Measurements from ENCODE around the gene SPATA13. TPM values are rescaled to one million over a fixed set of nuclear protein-coding genes. Genes with fewer than 3 reads are reported as not detected.

The SPATA13 gene
- total RNA-seq, 1 experiment from 2014 or later: 28.7 TPM

GRCh38 chr13:24232474-24232873 lies 72.0 kb downstream of the SPATA13 start:
- ChIA-PET CTCF (no interaction called here), POLR2A (ENCODE audit: unreplicated experiment) (no interaction called here)
- intact Hi-C loops (cut with micrococcal nuclease; ENCODE audit: unreplicated experiment): no loop called here

DNA sequence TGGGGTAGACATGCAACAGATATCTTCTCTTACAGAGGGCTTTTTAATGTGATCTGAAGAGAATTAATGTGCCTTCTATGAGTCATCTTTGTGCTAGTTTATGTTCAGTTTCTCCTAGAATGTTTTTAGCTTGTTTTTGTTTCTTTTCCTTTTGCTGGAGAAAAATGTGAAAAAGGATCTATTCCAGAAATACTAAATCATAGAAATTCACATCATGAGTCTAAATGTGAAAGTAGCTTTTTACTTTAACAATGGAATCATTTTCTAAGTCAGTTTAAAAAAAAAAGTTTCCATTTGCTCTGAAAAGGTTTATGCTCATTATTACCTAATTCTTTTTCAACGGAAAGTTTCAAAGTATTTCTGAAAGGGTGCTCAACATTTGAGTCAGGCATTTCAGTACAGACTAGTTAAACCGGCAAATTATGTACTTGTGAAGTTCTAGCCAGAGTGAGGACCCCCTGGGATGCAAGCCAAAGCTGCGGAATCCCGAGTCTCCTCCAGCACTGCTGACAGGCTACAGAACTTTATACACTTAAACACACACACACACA lies 72.9 kb downstream of the SPATA13 start:
- Histone ChIP-seq H3K4me1 (replicated peaks; ENCODE audit: insufficient read depth) (no peaks in the 10 kb centered on the region), H3K4me2 (no peak overlapping the region), H3K36me3 (ENCODE audit: low read depth) (no peaks in the 10 kb centered on the region), H3K9me3 (ENCODE audit: insufficient read depth, low read depth) (no peaks in the 10 kb centered on the region), H3K79me2 (ENCODE audit: low read depth) (peaks cover 34% of the 10 kb centered on the region), H3K27ac (no peak overlapping the region), H4K20me1 (ENCODE audit: insufficient read depth) (peaks cover 7% of the 10 kb centered on the region), H3K4me3 (no peak overlapping the region), H3K9me2 (ENCODE audit: insufficient read depth) (no peaks in the 10 kb centered on the region), H2AFZ (no peak overlapping the region), H3F3A (ENCODE audit: insufficient read depth, low read depth) (peaks cover 4% of the 10 kb centered on the region; the same call in 1 of the 2 replicates), H3K27me3 (ENCODE audit: insufficient read depth, low read depth) (no peaks in the 10 kb centered on the region)
- POLR2A ChIA-PET (ENCODE audit: unreplicated experiment): no interaction called here
- CTCF ChIA-PET: no interaction called here
- TF ChIP-seq EZH2 (IDR thresholded peaks at IDR 0.05; ENCODE audit: low read depth): no peak
- TF ChIP-seq, protein P1, sequence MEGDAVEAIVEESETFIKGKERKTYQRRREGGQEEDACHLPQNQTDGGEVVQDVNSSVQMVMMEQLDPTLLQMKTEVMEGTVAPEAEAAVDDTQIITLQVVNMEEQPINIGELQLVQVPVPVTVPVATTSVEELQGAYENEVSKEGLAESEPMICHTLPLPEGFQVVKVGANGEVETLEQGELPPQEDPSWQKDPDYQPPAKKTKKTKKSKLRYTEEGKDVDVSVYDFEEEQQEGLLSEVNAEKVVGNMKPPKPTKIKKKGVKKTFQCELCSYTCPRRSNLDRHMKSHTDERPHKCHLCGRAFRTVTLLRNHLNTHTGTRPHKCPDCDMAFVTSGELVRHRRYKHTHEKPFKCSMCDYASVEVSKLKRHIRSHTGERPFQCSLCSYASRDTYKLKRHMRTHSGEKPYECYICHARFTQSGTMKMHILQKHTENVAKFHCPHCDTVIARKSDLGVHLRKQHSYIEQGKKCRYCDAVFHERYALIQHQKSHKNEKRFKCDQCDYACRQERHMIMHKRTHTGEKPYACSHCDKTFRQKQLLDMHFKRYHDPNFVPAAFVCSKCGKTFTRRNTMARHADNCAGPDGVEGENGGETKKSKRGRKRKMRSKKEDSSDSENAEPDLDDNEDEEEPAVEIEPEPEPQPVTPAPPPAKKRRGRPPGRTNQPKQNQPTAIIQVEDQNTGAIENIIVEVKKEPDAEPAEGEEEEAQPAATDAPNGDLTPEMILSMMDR (conservative IDR thresholded peaks at IDR 0.05): no peak
- no TSS peak for BruUV-seq (replicated peaks)
- no peak for DNase-seq
- intact Hi-C loops (cut with micrococcal nuclease; ENCODE audit: unreplicated experiment): no loop called here

More at GRCh38 chr13:24232474-24232873, 72.0 kb downstream of the SPATA13 start:
- TF ChIP-seq, protein P1 (conservative IDR thresholded peaks at IDR 0.05): no peak
- no peak for TF ChIP-seq EZH2 (IDR thresholded peaks at IDR 0.05; ENCODE audit: low read depth)
- no peak overlapping the region for H2AFZ ChIP-seq
- peaks cover 4% of the 10 kb centered on the region; the same call in 1 of the 2 replicates for H3F3A ChIP-seq (ENCODE audit: insufficient read depth, low read depth)
- H3K9me3 ChIP-seq (ENCODE audit: insufficient read depth, low read depth): no peaks in the 10 kb centered on the region
- H3K4me2 ChIP-seq: no peak overlapping the region
- H3K79me2 ChIP-seq (ENCODE audit: low read depth): peaks cover 34% of the 10 kb centered on the region
- no peak for DNase-seq
- no peaks in the 10 kb centered on the region for H3K36me3 ChIP-seq (ENCODE audit: low read depth)
- H4K20me1 ChIP-seq (ENCODE audit: insufficient read depth): peaks cover 7% of the 10 kb centered on the region
- H3K9me2 ChIP-seq (ENCODE audit: insufficient read depth): no peaks in the 10 kb centered on the region
- H3K27me3 ChIP-seq (ENCODE audit: insufficient read depth, low read depth): no peaks in the 10 kb centered on the region
- no peaks in the 10 kb centered on the region for H3K4me1 ChIP-seq (replicated peaks; ENCODE audit: insufficient read depth)
- no TSS peak for BruUV-seq (replicated peaks)
- no peak overlapping the region for H3K4me3 ChIP-seq
- H3K27ac ChIP-seq: no peak overlapping the region

GRCh38 chr13:24234200-24234915 lies 73.8 kb downstream of the SPATA13 start:
- no peaks in the 10 kb centered on the region for H3K27me3 ChIP-seq (ENCODE audit: insufficient read depth, low read depth)
- POLR2A ChIA-PET (ENCODE audit: unreplicated experiment): no interaction called here
- peaks cover 7% of the 10 kb centered on the region for H4K20me1 ChIP-seq (ENCODE audit: insufficient read depth)
- H3K27ac ChIP-seq: no peak overlapping the region
- CTCF ChIA-PET: no interaction called here
- no peak overlapping the region for H3K4me3 ChIP-seq
- BruUV-seq (replicated peaks): no TSS peak
- H3K79me2 ChIP-seq (ENCODE audit: low read depth): peaks cover 29% of the 10 kb centered on the region; the same call in 1 of the 2 replicates
- H2AFZ ChIP-seq: no peak overlapping the region
- no peaks in the 10 kb centered on the region for H3K9me2 ChIP-seq (ENCODE audit: insufficient read depth)
- H3K4me2 ChIP-seq: no peak overlapping the region
- intact Hi-C loops (cut with micrococcal nuclease; ENCODE audit: unreplicated experiment): no loop called here
- peaks cover 4% of the 10 kb centered on the region; the same call in 1 of the 2 replicates for H3F3A ChIP-seq (ENCODE audit: insufficient read depth, low read depth)
- TF ChIP-seq, protein P1 (conservative IDR thresholded peaks at IDR 0.05): no peak
- no peak for TF ChIP-seq EZH2 (IDR thresholded peaks at IDR 0.05; ENCODE audit: low read depth)
- no peak for DNase-seq
- H3K9me3 ChIP-seq (ENCODE audit: insufficient read depth, low read depth): no peaks in the 10 kb centered on the region
- H3K36me3 ChIP-seq (ENCODE audit: low read depth): no peaks in the 10 kb centered on the region
- no peaks in the 10 kb centered on the region for H3K4me1 ChIP-seq (replicated peaks; ENCODE audit: insufficient read depth)

Measured in PC-9 (cell line).